Stimulated activated CD8-positive, alpha-beta memory T cell treated with anti-CD3 and anti-CD28 coated beads, Interleukin-2, amount 100 ng/mL, for 1 hour (primary cell): ENCODE data around the gene ACOT9.
"Not testable (repeated sequence)": the region's sequence is repeated elsewhere in the genome, so short reads cannot be mapped to it uniquely, and the experiment has no call there.

Experiments
- DNase-seq, 2 donors: peaks; one replicate each; pipeline ENCODE4 v3.0.0-alpha.2; 2020; ENCODE audit warnings: low read depth in 2 of 2

The ACOT9 gene, protein sequence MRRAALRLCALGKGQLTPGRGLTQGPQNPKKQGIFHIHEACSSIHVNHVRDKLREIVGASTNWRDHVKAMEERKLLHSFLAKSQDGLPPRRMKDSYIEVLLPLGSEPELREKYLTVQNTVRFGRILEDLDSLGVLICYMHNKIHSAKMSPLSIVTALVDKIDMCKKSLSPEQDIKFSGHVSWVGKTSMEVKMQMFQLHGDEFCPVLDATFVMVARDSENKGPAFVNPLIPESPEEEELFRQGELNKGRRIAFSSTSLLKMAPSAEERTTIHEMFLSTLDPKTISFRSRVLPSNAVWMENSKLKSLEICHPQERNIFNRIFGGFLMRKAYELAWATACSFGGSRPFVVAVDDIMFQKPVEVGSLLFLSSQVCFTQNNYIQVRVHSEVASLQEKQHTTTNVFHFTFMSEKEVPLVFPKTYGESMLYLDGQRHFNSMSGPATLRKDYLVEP

DNA sequence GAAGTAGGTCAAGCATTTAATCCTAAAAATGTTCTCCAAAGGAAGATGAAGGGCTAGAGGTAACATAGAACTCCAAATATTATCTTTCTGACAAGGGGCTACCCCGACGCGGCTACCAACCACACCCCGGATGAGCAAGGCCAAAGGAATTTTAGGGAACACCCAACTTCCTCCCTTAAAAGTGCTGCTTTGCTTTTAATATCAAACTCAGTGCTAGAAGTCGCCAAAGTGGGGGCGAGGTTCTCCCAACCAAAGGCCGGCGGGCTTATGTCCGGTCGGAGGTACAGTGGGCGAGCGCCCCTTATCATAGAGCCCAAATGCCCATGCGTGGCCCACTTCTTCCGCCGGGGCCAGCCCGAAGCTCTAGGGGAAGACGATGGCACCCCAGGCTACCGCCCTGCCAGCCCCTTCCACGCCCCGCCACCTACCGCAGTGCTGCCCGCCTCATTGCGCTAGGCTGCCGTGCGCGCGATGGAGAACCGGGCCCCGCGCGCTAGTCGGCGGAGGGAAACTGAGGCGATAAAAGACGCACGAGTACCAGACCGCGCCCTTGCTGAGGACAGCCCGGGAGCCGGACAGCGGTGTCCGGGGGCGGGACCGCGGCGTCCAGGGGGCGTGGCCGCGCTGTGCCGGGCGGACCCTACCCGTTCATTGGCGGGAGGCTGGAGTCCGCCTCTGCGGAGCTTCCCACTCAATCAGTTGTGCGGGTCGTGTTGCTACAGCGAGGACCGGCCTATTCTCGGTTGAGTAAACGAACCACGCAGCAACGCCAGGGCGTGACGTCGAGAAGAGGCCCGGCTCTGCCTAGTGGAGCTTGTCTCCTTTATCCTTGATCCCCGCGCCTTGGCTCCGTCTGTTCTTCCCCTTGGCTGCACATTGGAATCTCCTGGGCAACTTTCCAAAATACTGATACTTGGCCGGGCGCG is at the start of gene ACOT9:
TSS of gene ACOT9 (minus strand) at position 580 of the 926 bp plus-strand sequence. CDS start at position 448, 132 bp downstream.
- DNase-seq = peak; percentile 28 to 38

DNA sequence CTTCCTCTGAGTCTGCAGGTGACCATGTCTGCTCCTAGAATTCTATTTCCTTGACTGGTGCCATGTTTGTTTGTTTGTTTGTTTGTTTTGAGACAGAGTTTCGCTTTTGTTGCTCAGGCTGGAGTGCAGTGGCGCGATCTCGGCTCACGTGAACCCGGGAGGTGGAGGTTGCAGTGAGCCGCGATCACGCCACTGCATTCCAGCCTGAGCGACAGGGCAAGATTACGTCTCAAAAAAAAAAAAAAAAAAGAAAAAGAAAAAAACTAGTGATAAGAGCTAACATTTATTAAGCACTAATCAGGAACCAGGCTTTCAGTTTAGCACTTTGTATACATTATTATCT is 47.0 kb upstream of the ACOT9 start:
- no peak for DNase-seq

DNA sequence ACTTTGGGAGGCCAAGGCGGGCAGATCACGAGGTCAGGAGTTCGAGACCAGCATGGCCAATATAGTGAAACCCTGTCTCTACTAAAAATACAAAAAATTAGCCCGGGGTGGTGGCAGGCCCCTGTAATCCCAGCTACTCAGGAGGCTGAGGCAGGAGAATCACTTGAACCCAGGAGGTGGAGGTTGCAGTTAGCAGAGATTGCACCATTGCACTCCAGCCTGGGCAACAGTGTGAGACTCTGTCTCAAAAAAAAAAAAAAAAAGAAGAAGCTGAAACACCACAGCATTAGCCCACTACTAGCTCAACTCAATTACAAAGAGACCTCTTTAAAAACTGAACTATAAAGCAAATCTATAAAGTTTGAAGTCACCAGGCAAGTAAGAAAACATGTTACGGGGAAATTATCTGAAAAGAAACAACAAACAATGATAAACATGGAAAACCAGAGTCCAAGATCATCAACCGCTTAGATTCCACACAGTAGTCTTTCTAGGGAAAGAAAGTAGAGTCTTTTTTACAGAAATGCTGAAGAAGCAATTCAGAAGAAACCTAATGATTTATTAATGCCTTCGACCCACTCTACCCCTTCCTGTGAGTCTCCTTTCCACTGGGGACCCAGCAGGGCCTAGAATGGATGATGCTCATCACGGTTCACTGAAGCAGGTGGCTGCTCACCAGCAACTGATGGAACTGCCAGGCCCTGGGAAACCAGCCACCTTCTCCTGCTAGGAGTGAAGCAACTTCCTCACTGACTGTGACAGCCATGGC is 46.5 kb upstream of the ACOT9 start:
- DNase-seq = no peak

DNA sequence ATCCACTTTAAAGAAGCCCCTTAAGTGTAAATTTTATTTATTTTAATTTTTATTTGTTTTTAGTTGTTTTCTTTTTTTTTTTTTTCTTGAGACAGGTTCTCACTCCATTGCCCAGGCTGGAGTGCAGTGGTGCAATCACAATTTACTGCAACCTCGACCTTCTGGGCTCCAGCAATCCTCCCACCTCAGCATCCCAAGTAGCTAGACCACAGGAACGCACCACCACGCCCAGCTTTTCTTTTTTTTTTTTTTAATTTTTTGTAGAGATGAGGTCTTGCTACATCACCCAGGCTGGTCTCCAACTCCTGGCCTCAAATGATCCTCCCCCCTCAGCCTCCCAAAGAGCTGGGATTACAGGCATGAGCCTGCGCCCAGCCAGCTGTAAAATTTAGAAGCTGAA is 45.9 kb upstream of the ACOT9 start:
- DNase-seq = no peak

DNA sequence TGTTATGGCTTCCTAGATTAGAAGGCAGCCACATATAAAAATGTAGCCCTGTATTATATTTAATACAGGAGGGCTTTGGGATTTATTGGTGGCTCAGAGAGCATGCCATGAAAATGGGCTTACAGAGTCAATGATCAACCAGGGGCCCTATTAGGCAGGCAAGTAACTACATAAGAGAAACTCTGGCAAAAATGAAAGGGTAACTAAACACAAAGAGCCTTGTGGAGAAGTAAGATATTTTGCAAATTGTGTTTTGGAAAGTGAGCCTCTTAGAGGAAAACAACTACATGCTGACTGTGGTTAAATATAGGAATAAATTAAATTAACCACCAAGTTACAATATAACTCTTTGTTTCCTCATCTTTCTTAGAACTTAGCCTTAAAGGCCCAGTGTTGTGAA is 45.4 kb upstream of the ACOT9 start:
- no peak for DNase-seq

DNA sequence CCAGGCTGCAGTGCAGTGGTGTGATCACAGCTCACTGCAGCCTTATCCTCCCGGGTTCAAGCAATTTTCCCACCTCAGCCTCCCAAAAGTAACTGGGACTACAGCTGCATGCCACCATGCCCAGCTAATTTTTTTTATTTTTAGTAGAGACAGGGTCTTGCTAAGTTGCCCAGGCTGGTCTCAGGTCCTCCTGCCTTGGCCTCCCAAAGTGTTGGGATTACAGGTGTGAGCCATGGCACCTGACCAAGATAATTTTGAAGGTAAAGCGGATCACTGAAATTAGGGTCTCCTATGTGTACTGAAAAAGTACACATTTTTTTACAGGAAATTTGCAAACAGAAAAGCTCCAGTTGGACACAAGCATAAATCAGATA is 44.7 kb upstream of the ACOT9 start:
- DNase-seq = no peak

DNA sequence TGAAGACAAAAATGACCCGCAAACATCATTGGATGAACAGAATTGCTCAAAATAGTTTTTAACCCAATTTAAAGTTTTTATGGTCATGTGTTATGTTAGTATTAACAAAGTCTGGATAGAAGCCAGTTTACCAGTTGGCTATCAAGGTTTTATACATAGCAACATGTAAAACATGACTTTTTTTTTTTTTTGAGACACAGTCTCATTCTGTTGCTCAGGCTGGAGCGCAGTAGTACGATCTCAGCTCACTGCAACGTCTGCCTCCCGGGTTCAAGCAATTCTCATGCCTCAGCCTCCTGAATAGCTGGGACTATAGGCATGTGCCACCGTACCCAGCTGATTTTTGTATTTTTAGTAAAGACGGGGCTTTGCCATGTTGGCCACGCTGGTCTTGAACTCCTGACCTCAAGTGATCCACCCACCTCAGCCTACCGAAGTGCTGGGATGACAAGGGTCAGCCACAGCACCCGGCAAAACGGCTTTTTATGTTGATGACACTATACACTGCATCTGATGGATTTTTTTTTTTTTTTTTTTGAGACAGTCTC is 43.3 kb upstream of the ACOT9 start:
- DNase-seq = no peak

DNA sequence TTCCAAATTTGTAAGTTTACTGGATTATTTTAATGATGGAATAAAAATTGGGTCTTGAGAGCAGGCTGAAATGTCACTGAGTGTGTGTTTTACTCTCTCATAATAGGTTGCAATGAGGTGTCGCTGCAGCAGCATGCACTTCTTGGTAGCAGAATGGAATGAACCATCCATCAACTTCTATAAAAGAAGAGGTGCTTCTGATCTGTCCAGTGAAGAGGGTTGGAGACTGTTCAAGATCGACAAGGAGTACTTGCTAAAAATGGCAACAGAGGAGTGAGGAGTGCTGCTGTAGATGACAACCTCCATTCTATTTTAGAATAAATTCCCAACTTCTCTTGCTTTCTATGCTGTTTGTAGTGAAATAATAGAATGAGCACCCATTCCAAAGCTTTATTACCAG is 42.5 kb upstream of the ACOT9 start:
- no peak for DNase-seq

DNA sequence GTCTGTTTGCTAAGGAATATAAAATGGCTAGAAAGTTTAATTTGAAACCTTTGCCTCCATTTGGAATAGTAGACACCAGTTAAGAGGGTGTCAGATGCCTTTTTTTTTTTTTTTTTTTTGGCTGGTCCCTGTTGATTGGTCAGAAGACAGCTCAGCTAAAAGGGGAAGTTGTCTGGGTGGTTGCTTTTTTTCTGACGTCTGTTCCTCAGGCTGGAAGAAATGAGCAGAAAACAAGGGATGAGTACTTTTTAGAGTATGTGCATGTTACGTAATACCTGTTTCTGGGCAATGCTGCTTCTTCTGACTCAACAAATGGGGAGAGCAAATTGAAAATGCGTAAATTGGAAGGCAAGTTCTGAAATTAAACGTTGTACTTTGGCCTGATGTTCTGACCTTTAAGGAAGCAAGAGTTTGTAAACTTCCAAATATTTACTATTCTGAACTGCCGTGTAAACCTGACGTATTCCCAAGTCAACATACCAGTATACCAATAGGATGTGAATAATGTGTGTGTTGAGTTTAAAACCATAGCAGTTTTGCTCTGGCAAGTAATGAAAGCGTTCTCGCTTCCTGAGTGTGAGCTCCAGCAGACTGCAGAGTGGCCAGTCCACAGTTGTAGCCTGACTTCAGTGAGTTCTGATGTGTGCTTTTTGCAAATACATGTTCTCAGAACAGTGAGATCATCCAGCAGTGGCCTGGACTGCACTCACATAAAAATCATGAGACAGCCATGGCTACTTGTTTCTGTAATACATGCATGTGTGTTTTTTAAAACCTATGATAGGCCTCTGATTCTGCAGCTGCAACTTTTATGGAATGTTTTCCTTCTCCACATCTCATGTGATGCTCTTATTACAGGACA is 41.6 kb upstream of the ACOT9 start:
- no peak for DNase-seq

DNA sequence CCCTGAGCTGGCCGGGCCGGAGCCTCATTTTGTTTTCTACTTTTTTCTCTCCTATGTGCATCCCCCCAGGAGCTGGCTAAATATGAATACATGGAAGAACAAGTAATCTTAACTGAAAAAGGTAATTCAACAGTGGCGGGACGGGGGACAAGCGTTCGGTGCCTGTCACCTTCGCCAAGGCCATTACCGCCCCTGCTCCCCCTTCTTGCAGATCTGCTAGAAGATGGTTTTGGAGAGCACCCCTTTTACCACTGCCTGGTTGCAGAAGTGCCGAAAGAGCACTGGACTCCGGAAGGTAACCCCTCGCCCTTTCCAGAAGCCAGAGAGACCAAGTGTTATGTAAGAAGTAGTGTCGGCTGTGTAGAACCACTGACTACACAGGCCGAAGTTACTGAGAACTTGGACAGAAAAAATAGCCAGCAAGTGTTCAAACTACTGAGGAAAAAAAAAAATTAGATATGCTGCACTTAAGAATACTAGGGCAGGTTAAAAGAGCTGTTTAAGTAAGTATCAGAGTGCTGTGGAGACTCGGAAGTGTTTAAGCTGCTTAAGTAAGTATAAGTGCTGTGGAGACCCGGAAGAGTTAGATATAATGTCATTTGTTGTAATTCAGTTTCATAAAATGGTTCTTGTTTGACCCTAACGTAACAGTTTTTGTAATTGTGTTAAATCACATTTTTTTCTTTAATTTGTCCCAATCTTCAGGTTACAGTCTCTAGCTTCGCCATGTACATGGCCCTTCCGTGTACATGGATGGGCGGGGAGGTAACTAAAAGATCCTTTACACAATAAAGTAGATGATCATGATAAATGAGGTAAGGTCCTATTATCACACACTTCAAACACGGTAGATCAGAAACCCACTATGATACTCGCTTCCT is 40.8 kb upstream of the ACOT9 start:
- DNase-seq = no peak

DNA sequence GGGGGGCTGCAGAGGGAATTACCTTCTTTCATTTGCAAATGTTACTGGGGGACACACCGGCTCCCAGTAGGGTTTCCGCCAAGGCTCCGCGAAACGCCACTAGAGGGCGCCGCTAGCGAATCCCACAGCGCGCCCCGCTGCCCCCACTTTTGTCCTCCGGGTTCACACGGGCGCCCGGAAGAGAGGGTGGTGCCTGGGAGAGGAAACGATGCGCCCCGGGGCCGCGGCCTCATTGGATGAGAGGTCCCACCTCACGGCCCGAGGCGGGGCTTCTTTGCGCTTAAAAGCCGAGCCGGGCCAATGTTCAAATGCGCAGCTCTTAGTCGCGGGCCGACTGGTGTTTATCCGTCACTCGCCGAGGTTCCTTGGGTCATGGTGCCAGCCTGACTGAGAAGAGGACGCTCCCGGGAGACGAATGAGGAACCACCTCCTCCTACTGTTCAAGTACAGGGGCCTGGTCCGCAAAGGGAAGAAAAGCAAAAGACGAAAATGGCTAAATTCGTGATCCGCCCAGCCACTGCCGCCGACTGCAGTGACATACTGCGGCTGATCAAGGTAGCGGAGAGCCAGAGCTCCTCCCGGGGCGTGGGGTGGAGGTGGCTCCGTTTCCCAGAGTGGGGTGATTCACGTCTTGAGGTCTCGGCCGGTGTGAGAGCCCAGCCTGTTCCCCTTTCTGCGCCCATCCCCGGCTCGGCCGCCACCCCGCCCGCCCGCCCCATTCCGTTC is 40.0 kb upstream of the ACOT9 start, which contains the start of gene SAT1:
TSS of gene SAT1 (plus strand) at position 311 of the 726 bp plus-strand sequence. CDS start at position 490, 179 bp downstream.
- DNase-seq = peak; percentile 78 to 86

DNA sequence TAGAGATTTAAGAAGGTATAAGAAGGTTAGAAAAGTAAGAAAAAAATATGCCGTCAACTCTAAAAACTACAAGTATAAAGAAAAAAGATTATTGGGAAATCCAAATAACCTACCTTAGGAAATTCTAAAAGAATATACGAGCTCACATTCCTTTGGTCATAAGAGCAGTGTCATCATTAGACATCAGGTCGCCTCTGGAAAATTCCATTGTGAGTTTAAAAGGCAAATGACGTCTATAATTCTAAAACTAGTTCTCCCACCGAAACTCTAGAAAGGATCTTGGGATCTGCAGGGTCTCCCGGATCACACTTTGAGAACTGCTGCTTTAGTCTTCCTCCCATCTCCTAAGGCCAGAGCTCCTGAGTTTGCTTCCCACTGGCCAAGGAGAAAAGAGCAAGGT is 39.4 kb upstream of the ACOT9 start:
- no peak for DNase-seq

DNA sequence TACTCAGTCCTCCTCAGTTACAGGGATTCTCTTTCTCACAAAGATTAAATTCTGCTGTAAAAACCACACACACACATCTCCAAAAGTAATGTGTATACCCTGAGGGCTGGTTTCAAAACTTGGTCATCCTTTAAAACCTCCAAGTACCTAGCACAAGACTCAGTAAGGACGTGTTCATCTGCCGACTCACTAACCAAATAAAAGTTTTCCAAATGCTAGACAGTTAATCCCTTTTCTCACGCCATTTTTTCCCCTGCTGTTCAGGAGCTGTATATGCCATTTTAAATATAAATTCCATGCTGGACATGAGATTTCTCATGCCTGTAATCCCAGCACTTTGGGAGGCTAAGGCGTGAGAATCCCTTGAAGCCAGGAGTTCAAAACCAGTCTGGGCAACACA is 35.9 kb upstream of the ACOT9 start:
- no peak for DNase-seq

DNA sequence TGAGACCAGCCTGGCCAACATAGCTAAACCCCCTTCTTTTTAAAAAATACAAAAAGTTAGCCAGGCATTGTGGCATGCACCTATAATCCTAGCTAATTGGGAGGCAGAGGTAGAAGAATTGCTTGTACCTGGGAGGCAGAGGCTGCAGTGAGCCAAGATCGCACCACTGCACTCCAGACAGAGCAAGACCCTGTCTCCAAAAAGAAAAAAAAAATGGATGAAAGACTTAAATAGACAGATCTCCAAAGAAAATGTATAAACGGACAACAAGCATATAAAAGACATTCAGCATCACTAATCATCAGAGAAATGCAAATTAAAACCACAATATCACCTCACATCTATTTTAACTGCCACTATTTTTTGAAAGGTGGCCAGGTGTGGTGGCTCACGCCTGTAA is 33.3 kb upstream of the ACOT9 start:
- DNase-seq = no peak

DNA sequence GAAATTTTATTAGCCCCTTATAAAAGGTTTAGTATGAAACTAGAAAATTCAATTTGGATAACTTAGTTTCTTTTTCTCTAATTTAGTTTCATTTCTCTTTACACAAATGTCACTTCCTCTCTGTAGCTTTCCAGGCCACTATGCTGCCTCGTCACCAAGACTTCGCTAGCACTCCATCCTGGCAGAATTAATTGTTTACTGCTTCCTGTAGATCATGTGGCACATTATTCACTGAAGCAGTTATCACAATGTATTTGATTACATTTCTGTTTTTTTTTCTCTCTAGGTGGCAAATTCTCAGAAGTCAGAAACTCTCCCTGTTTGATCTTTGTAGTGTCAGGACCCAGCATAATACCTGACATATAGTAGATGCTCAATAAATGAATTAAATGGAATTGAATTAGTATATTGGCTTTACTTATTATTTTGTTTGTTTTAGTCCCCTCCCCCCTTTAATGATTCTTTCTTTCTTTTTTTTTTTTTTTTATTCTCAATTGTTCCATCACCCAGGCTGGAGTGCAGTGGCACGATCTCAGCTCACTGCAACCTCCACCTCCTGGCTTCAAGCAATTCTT is 30.6 kb upstream of the ACOT9 start:
- DNase-seq = peak in 1 of 2 donors; percentile 20

DNA sequence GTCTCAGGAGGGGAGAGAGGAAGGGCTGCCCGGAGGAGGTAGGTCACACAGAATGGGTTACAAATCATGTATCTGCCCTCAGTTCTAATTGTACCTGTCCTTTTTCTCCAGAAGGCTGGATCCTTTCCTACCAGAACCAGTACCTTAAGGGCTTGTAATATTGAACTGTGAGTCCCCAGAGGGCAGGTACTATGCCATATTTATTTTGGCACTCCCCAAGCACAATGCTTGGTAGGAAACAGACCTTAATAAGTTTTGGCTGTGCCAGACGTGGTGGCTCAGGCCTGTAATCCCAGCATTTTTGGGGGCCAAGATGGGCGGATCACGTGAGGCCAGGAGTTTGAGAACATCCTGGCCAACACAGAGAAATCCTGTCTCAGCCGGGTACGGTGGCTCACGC is 28.0 kb upstream of the ACOT9 start:
- not testable (repeated sequence) for DNase-seq

DNA sequence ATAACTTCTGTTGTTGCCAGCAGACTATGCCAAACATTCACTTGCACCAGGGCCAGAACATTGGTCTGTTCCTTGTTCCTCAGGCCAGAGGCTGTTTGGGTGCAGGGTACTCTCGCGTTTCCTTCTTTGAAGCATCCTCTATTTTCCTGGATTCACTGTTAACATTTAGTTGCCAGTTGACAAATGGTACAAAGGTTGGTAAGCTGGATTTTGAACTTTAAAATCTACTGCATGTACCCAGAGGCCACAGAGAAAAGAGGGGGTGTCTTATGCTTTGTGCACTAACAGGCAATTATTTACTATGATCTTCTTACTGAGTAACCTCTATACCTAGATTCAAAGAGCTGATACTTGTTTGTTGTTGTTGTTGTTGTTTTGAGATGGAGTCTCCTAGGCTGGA is 27.1 kb upstream of the ACOT9 start:
- DNase-seq = no peak

DNA sequence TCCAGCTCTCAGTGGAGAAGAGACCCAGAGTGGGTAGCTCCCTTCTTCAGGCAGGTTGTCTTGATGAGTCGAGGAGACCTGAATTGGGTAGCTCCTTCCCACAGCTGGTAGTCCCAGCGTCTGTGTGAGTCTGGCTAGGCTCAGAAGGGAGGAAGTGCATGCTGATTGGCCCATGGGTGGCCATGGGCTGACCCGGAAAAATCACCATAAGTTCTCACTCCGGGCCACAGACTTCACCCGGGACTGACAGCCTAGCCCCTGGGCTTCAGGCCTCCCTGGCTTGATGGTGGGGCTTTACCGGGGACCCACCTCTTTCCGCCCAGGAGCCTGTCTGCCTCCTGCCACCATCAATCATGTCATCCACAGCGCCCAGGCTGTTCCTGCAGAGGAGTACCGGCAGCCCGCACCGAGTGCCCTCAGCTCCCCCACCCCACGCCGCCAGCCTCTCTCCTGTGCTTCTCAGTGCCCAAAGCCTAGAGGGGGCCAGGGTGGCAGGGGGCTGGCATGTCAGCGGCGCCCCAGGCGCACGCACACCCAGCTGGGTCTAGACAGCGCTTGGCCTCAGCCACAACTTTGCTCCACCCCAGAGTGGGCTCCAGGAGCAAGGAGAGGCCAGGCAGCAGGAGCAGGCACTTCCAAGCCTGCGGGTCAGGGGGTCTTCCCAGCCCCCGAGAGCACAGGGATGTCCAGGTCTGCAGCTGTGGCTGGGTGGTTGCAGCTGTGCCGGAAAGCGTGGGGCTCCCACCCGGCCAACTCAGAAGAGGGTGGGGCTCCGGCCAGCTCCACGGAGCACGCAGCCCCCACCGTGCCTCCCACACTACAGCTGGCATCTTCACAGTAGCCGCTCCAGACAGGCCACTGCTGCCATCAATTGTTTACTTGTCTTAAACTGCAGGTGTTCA is 23.8 kb upstream of the ACOT9 start:
- no peak for DNase-seq
